Activated naive CD8-positive, alpha-beta T cell treated with anti-CD3 and anti-CD28 coated beads, Interleukin-2, amount 50 U/mL, for 24 hours (primary cell): ENCODE measurements around the gene VAPB.

ENCODE experiments used
- ATAC-seq: fragments of 150-1000 bp; cut with Tn5 transposase; one replicate; pipeline ENCODE4 v1.10.0; 2021
- DNase-seq: peaks from one replicate; pipeline ENCODE4 v3.0.0; 2021
- H3K27ac Mint-ChIP-seq: one replicate; pipeline ENCODE4 v1.8.0; 2021; ENCODE audit warnings: mild to moderate bottlenecking, mixed read lengths
- H3K27me3 Mint-ChIP-seq: one replicate; pipeline ENCODE4 v1.8.0; 2021; ENCODE audit warnings: mixed read lengths
- H3K36me3 Mint-ChIP-seq: one replicate; pipeline ENCODE4 v1.8.0; 2021; ENCODE audit warnings: low read depth, mixed read lengths
- H3K4me1 Mint-ChIP-seq: one replicate; pipeline ENCODE4 v1.8.0; 2021; ENCODE audit warnings: mixed read lengths
- H3K4me3 Mint-ChIP-seq: one replicate; pipeline ENCODE4 v1.8.0; 2021; ENCODE audit warnings: mild to moderate bottlenecking, moderate library complexity, mixed read lengths
- H3K9me3 Mint-ChIP-seq: one replicate; pipeline ENCODE4 v1.8.0; 2021; ENCODE audit warnings: mixed read lengths

The VAPB gene

DNA sequence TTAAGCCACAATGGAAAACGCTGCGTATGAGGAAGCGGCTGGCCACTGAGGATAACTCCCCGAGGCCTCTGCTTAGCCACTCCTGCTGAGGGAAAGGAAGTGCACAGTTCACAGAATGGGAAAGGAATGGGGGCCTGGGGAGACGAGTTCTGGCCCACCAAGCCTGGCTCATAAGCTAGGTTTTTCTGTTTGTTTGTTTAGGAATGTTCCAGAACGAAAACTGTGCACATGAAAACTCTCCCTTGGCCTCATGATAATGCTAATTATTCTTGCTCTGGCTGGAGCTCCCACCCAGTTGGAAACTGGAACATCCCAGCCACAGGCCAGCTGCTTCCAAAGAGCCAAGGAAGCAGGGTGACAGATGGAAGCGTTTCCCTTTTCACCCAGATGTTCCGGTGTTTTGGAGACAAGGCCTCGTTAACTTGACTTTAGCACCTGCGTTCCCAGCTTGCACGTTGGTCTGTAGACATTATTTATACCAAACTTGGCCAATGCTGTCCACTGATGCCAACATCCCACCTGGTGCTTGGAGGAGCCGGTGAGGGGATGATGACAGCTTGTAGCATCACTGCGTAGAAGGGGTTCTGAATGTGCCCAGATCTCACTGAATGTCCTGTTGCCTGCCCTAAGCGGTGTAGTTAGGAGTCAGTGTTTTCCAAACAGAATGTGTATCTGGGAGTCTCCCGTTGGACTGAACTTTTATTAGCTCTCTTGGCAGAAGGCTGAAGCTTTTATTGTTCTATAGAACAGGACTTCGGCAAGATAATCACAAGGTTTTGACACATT lies 91.7 kb downstream of the VAPB start:
- Mint-ChIP-seq H3K27me3 (peaks cover 2% of the 10 kb centered on the region), H3K4me3 (no peak overlapping the region), H3K36me3 (no peaks in the 10 kb centered on the region), H3K4me1 (peaks cover 4% of the 10 kb centered on the region), H3K27ac (no peak overlapping the region), H3K9me3 (peaks cover 3% of the 10 kb centered on the region)
- DNase-seq (no peak), ATAC-seq (no peak)

DNA sequence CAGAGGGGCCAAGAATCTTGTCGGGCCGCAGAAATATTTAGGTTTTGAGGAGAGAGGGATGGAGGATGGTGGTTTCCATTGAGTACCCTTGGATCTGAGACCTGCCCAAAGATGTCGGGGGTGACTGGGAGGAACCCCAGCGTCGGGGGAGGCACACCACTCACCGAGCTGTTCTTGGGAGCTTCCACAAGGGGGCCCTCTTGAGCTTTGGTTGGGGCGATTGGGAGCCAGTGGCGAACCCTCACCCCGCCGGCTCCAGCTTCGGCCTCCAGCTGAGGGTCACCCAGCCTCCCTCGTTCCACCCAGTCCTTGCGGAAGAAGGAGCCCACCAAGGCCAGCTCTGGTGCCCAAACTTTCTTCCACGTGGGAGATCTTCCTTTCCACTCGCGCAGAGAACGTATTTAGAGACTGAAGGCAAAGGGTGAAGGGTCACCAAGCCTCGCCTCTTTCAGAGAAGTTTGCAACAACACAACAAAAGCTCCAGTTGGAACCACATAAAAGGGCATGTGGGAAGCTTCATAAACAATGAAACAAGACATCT lies 92.5 kb downstream of the VAPB start:
- ATAC-seq = peak; percentile 69
- H3K27me3 Mint-ChIP-seq = peaks cover 2% of the 10 kb centered on the region
- H3K9me3 Mint-ChIP-seq = peaks cover 11% of the 10 kb centered on the region

DNA sequence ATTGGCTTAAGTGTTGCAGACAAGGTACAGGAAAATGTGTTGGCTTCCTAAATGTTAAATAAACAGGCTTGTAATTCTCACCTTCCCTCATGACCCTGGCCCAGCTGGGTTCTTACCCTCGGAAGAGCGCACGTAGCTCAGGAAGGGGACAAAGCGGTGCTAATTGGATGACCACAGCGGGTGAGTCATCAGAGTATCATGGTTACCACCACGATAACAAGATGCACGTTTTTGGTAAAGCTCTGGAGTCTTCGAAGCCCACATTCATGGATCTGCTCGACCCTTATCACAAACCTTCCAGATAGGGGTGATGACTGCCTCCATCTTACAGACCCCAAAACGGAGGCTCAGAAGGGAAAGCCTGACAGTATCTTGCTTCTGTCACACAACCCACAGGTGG lies 93.4 kb downstream of the VAPB start:
- H3K27ac Mint-ChIP-seq = no peak overlapping the region
- H3K27me3 Mint-ChIP-seq = peaks cover 2% of the 10 kb centered on the region
- no peak for DNase-seq

More for the DNA sequence above, 92.5 kb downstream of the VAPB start:
- Mint-ChIP-seq H3K36me3 (peaks cover 5% of the 10 kb centered on the region), H3K4me1 (peaks cover 4% of the 10 kb centered on the region), H3K4me3 (peak overlapping the region; percentile 13), H3K27ac (no peak overlapping the region)
- DNase-seq = peak; percentile 83

DNA sequence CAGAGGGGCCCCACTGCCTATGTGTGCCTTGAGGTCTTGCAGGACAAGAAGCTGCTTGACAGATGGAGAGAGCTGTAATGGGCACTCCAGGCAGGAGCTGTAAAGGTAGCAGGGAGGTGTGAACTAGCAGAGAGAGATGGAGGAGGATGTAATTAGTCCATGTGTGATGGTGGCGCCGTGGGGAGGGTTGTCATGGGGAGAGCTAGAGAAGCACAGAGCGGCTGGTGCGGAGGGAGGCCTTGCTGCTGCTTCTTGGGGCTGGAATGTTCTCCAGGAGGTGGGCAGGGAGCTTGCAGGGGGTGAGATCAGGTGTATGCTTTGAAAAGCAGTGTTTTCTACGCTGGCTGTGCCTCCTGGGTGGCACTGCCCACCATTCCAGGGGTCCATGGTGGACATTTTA lies 94.0 kb downstream of the VAPB start:
- Mint-ChIP-seq H3K36me3 (peaks cover 6% of the 10 kb centered on the region), H3K9me3 (peaks cover 13% of the 10 kb centered on the region), H3K27ac (no peak overlapping the region), H3K27me3 (peaks cover 2% of the 10 kb centered on the region), H3K4me1 (peaks cover 4% of the 10 kb centered on the region), H3K4me3 (no peak overlapping the region)
- ATAC-seq (no peak), DNase-seq (no peak)

More for the DNA sequence above, 93.4 kb downstream of the VAPB start:
- Mint-ChIP-seq H3K36me3 (peaks cover 6% of the 10 kb centered on the region), H3K4me1 (peaks cover 4% of the 10 kb centered on the region), H3K4me3 (no peak overlapping the region), H3K9me3 (peaks cover 13% of the 10 kb centered on the region)
- ATAC-seq = no peak

DNA sequence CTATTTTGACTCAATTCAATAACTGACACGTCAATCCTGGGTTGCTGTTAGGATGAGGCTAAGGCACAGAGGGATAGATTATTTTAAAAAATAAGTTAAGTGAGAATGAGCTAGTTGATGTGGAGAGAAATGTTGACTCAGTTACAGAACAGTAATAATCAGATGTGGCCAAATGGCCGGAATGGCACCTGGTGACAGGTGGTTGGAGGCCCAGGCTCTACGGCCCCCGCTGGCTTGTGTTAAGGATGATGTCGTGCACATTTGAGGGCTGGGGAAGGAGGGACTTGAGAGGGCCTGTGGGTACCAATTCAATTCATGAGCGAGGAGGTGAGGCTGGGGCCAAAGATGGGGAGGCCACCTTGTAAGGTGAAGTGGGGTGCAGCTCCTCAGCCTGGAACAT lies 94.4 kb downstream of the VAPB start:
- Mint-ChIP-seq H3K4me3 (no peak overlapping the region), H3K9me3 (peaks cover 13% of the 10 kb centered on the region), H3K27me3 (peaks cover 2% of the 10 kb centered on the region), H3K27ac (no peak overlapping the region), H3K4me1 (peaks cover 4% of the 10 kb centered on the region), H3K36me3 (peaks cover 6% of the 10 kb centered on the region)
- ATAC-seq (no peak), DNase-seq (no peak)

DNA sequence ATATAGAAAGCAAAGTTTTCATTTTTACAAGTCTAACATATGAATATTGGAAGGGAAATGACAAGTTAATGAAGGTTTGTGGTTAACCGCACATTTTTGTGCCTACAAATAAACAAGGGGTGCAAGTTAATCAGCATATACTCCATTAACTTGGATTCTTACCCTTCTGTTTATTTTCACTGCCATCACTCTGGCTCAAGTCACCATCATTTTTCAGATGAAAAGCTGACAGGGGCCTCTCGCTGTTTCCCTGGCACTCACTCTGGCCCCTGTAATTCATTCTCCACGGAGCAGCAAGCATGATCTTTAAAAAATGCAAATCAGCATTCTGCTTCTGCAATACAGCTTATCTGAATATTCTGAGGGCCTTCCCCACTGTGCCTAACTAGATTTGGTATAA lies 96.4 kb downstream of the VAPB start:
- Mint-ChIP-seq H3K27ac (no peak overlapping the region), H3K4me1 (peaks cover 4% of the 10 kb centered on the region), H3K4me3 (no peak overlapping the region), H3K27me3 (peaks cover 2% of the 10 kb centered on the region), H3K9me3 (peaks cover 13% of the 10 kb centered on the region), H3K36me3 (peaks cover 10% of the 10 kb centered on the region)
- ATAC-seq = no peak
- DNase-seq = no peak

DNA sequence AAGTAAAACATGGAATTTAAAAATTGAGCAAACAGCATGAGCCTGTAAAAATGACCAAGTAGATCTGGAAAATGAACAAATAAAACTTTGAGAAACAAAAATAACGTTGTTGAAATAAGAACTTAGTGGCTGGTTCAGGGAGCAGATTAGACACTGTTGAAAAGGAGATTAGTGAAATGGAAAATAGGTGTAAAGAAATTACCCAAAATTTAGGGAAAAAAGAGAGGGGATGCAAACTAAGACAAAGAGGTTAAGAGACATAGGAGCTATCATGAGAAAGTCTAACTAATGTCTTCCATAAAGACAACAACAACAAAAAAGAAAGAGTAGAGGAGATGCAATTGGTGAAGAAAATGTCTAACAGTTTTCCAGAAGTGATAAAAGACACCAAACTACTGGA lies 97.2 kb downstream of the VAPB start:
- peaks cover 4% of the 10 kb centered on the region for H3K4me1 Mint-ChIP-seq
- no peak overlapping the region for H3K4me3 Mint-ChIP-seq
- peaks cover 10% of the 10 kb centered on the region for H3K36me3 Mint-ChIP-seq
- H3K27me3 Mint-ChIP-seq = peaks cover 2% of the 10 kb centered on the region
- ATAC-seq (no peak), DNase-seq (no peak)
- peaks cover 13% of the 10 kb centered on the region for H3K9me3 Mint-ChIP-seq
- H3K27ac Mint-ChIP-seq = no peak overlapping the region

DNA sequence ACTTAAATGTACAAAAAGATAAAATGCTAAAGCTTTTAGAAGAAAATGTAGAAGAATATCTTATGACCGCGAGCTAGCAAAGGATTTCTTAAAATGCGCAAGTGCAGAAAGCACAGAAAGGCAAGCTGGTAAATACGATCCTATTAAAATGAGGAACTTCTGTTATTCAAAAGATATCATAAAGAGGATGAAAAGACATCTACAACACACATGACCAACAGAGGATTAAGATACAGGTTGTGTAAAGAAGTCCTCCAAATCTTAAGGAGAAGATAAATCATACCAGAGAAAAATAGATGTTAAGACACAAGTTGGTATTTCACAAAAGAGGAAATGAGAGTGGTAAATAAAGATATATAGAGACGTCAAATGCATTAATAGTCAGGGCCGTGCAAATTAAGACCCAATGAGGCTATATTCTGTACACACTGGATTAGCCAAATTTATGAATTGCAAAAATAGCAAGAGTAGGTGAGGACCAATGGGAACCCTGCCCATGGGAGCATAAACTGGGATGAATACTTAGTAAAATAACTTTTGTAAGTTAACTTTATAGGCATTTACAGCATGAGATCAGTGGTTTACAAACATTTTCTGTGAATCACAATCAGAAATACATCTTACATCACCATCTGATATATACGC lies 103.2 kb downstream of the VAPB start:
- H3K36me3 Mint-ChIP-seq = peaks cover 4% of the 10 kb centered on the region
- ATAC-seq = no peak
- no peaks in the 10 kb centered on the region for H3K4me1 Mint-ChIP-seq
- no peaks in the 10 kb centered on the region for H3K27me3 Mint-ChIP-seq
- H3K27ac Mint-ChIP-seq = no peak overlapping the region
- H3K9me3 Mint-ChIP-seq = no peaks in the 10 kb centered on the region
- DNase-seq = no peak
- no peak overlapping the region for H3K4me3 Mint-ChIP-seq

DNA sequence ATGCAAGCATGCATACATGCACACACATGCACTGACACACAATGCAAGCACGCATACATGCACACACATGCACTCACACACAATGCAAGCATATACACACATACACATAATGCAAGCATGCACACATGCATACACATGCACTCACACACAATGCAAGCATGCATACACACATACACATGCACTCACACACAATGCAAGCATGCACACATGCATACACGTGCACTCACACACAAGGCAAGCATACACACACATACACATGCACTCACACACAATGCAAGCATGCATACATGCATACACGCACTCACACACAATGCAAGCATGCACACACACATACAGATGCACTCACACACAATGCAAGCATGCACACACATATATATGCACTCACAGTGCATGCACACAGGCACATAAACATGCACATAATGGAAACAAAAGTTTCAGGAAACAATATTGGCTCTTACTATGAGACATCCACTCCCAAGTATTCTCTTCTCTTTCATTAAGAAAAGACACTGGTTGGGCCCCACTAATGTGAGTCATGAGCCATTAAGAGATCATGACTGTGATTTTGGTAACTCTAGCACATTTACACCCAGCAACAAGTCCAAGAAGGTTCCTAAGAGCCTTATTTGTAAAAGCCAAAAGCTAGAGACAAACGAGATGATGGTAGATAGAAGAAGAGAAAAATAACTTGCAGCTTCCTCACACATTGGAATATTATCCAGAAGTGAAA lies 103.9 kb downstream of the VAPB start:
- no peaks in the 10 kb centered on the region for H3K27me3 Mint-ChIP-seq
- H3K9me3 Mint-ChIP-seq = no peaks in the 10 kb centered on the region
- no peak for ATAC-seq
- no peak for DNase-seq
- H3K27ac Mint-ChIP-seq = no peak overlapping the region
- no peaks in the 10 kb centered on the region for H3K4me1 Mint-ChIP-seq
- peaks cover 4% of the 10 kb centered on the region for H3K36me3 Mint-ChIP-seq
- no peak overlapping the region for H3K4me3 Mint-ChIP-seq

DNA sequence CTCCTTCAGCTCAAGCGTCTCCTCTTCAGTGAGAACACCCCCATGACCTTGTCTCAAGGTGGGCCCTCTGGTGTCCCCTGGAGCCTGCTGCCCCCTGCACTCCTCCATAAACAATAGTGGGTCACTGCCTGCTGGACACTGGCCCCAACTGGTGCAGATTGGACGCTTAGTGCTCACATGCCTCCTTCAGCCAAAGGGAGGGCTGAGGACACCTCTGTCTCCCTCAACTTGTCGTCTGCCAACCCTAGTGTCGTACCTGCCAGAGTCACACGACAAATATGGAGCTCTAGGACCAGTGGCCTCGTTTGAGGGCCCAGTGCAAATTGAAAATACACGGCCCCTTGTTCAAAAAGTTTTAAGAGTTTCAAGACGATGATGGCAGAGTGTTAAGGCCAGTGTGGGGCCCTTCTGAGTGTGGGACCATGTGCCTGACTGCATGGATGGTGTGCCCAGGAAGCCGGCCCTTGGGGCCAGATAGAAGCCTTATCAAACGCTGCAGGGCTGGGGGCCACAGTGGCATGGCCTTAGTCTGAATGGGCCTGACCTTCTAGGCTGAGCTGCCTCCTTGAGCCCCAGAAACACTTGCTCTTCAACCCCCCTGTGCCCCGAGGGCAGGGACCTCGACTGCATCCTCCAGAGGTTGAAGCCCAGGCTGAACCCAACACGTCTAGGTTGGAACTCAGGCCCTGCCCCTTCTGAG lies 106.0 kb downstream of the VAPB start:
- Mint-ChIP-seq H3K4me3 (no peak overlapping the region), H3K27ac (no peak overlapping the region), H3K27me3 (no peaks in the 10 kb centered on the region), H3K36me3 (no peaks in the 10 kb centered on the region), H3K9me3 (no peaks in the 10 kb centered on the region), H3K4me1 (no peaks in the 10 kb centered on the region)
- no peak for ATAC-seq
- DNase-seq = no peak

DNA sequence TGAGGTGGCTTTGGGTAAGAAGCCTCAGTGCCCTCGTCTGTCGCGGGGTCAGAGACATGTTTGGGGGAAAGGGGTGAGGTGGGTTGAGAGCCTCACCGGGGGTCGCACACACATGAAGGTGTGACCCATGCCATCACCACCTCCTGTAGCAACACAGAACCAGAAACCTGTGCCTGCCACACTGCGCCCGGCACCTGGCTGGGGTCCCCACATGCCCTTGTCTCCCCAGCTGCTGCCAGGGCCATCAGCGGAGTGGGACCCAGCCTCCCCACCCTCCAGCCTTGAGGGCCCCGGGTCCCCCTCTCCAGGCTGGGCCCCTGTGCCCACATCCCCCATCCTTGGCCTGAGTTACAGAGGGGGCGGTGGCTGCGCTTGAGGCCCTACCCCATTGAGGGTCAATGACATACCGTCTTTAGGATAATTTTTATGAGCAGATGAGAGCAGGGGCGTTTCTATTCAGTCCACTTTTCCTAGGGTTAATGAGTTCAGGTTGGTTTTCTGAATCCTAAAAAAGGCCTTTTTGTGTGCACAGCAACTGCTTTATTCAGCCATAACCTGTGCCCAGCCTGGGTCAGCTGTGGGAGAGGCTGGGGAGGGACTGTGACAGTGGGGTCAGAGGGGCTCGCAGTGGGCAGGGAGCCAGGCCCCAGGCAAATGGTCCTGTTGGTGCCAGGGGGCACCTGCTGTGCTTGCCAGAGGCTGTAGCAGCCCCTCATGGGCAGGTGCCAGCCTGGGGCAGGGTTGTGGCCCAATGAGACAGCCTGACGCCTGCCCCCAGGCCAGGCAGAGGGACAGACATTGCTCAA lies 106.8 kb downstream of the VAPB start:
- Mint-ChIP-seq H3K4me3 (no peak overlapping the region), H3K27me3 (peaks cover 4% of the 10 kb centered on the region), H3K4me1 (no peaks in the 10 kb centered on the region), H3K9me3 (no peaks in the 10 kb centered on the region), H3K36me3 (no peaks in the 10 kb centered on the region), H3K27ac (no peak overlapping the region)
- ATAC-seq (no peak), DNase-seq (no peak)

DNA sequence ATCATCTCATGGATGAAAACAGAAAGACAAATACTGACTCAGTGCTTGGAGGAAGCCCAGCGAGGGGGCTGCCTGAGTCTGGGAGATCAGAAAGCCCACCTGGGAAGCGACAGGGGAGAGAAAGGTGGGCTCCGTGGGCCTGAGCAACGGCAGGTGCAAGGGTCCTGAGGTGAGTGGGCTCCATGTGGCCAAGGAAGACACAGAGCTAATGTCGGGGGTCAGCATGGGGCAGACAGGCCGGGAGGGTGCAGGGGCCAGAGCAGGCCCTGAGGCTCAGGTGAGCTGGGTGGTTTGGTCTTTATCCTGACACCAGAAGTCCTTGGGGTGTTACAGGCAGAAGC lies 107.4 kb downstream of the VAPB start:
- H3K9me3 Mint-ChIP-seq = no peaks in the 10 kb centered on the region
- H3K4me1 Mint-ChIP-seq = no peaks in the 10 kb centered on the region
- H3K36me3 Mint-ChIP-seq = no peaks in the 10 kb centered on the region
- peaks cover 4% of the 10 kb centered on the region for H3K27me3 Mint-ChIP-seq
- no peak overlapping the region for H3K27ac Mint-ChIP-seq
- H3K4me3 Mint-ChIP-seq = no peak overlapping the region
- DNase-seq = no peak
- no peak for ATAC-seq

DNA sequence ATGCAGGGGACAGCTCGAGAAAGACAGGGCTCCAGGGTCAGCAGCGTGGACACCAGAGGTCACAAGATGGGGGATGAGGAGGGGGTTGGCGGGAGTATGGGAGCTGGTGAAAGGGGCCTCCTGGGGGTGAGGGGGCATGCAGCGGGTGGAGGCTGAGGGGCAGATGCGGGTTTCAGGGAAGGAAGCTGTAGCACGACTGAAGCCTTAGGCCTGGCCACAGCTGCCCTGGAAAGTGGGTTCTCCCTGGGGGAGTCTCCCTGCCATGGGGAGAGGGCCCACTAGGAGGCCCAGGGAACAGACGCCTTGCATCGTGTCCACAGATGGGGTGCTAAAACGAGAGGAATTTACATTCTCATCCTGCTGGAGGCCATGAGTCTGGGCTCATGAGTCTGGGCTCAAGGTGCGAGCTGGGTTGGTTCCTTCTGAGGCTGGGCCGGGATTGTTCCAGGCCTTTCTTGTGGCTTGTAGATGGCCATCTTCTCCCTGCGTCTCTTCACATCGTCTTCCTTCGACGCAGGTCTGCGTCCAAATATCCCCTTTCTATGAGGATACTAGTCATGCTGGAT lies 108.1 kb downstream of the VAPB start:
- DNase-seq (no peak), ATAC-seq (no peak)
- H3K36me3 Mint-ChIP-seq = no peaks in the 10 kb centered on the region
- H3K9me3 Mint-ChIP-seq = no peaks in the 10 kb centered on the region
- H3K27me3 Mint-ChIP-seq = peaks cover 4% of the 10 kb centered on the region
- no peak overlapping the region for H3K27ac Mint-ChIP-seq
- no peaks in the 10 kb centered on the region for H3K4me1 Mint-ChIP-seq
- H3K4me3 Mint-ChIP-seq = no peak overlapping the region
